Retinal pigment epithelial cell (primary cell): Measurements from ENCODE around the gene SBF1.
"Not testable (repeated sequence)": the region's sequence is repeated elsewhere in the genome, so short reads cannot be mapped to it uniquely, and the experiment has no call there.

Source experiments
- DNase-seq: peaks from one replicate; pipeline ENCODE4 v3.0.0-alpha.2; 2010; ENCODE audit warnings: low read depth
- H3K4me3 ChIP-seq: 2 replicates; pipeline ENCODE4 v1.5.1; 2011; ENCODE audit warnings: mild to moderate bottlenecking, low read length, control low read depth, moderate library complexity
- CTCF ChIP-seq: conservative IDR thresholded peaks from 2 replicates; pipeline ENCODE4 v1.5.1; 2011; ENCODE audit warnings: low read depth, low read length, control low read depth, inconsistent platforms

SBF1 gene

GRCh38 chr22:50398831-50399648 lies 75.8 kb downstream of the SBF1 start:
- DNase-seq = no peak
- no peak for TF ChIP-seq CTCF
- no peak overlapping the region for H3K4me3 ChIP-seq

GRCh38 chr22:50397371-50398060 lies 77.3 kb downstream of the SBF1 start:
- DNase-seq, H3K4me3 ChIP-seq: not testable (repeated sequence)

DNA sequence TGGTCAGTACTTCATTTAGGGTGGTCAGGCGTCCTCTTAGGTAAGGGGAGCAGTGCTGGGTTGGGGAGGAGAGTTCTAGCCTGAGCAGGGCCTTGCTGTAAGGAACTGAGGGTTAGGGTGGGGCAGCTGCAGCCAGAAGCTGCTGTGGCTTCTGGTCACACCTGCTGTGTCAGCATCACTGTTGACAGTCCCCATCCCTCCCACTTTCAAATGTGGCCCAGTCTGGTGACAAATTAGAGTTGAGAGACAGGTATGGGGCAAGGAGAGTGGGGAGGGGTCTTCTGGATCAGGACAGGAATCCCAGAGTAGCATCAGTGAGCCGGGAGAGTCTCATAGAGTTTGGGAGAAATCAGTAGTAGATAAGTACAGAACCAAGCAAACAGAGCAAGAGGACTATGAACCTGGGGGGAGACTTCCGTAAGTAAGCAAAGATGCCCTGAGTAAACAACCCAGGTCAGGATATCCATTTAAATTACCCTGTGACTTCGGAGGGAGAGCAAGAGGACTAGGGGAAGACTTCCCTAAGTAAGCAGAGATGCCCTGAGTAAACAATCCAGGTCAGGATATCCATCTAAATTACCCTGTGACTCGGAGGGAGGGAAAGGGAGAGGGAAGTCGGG lies 78.0 kb downstream of the SBF1 start:
- no peak overlapping the region for H3K4me3 ChIP-seq
- no peak for DNase-seq

More for the DNA sequence above, 78.0 kb downstream of the SBF1 start:
- no peak for TF ChIP-seq CTCF
